HepG2 (cell line): ENCODE data around the gene ZMYM4.

ENCODE experiments used
- MIER3 ChIP-seq: IDR thresholded peaks from 2 replicates; pipeline ENCODE4 v1.6.1; 2016; ENCODE audit warnings: missing compliant biosample characterization, borderline replicate concordance
- TGIF2 ChIP-seq: IDR thresholded peaks from 2 replicates; pipeline ENCODE4 v1.6.1; 2016; ENCODE audit warnings: control low read depth, missing compliant biosample characterization
- ZNF510 ChIP-seq: sonication (generic); formaldehyde crosslinking; IDR thresholded peaks from 2 replicates; pipeline ENCODE4 v1.4.0; 2020; ENCODE audit warnings: low read depth, mild to moderate bottlenecking, missing genetic modification reagents

GRCh38 chr1:35229587-35230360, 38.7 kb upstream of the ZMYM4 start:
- no peak for TF ChIP-seq TGIF2
- TF ChIP-seq MIER3: no peak
- TF ChIP-seq ZNF510: no peak
